ENCODE data around the gene TCEA2.

The TCEA2 gene

GRCh38 chr20:64079273-64080012, 16.4 kb downstream of the TCEA2 start, which contains the start of gene RGS19:
Gene RGS19 (minus strand): TSS chr20:64079518. CDS start chr20:64076886, 2,632 bp downstream.
- DNase-seq (ENCODE audit: low spot score): peak; percentile 97
- no peak for TF ChIP-seq CTCF (IDR thresholded peaks at IDR 0.05; ENCODE audit: extremely low read depth, missing control alignments)

- DNase-seq (ENCODE audit: low spot score): no peak
- no peak for TF ChIP-seq CTCF (IDR thresholded peaks at IDR 0.05; ENCODE audit: extremely low read depth, missing control alignments)
Measured at GRCh38 chr20:64080013-64080812, 17.2 kb downstream of the TCEA2 start, which contains the start of gene OPRL1. Gene OPRL1 (plus strand): TSS chr20:64080082. CDS start chr20:64092721, 12,639 bp downstream.

GRCh38 chr20:64080813-64081623, 18.0 kb downstream of the TCEA2 start:
- no peak for TF ChIP-seq CTCF (IDR thresholded peaks at IDR 0.05; ENCODE audit: extremely low read depth, missing control alignments)
- DNase-seq (ENCODE audit: low spot score): no peak

- no peak for DNase-seq (ENCODE audit: low spot score)
- no peak for TF ChIP-seq CTCF (IDR thresholded peaks at IDR 0.05; ENCODE audit: extremely low read depth, missing control alignments)
Measured at GRCh38 chr20:64081624-64081964, 18.6 kb downstream of the TCEA2 start.

- TF ChIP-seq CTCF (IDR thresholded peaks at IDR 0.05; ENCODE audit: extremely low read depth, missing control alignments): no peak
- no peak for DNase-seq (ENCODE audit: low spot score)
Measured at GRCh38 chr20:64082126-64082731, 19.2 kb downstream of the TCEA2 start.

- no peak for DNase-seq (ENCODE audit: low spot score)
- no peak for TF ChIP-seq CTCF (IDR thresholded peaks at IDR 0.05; ENCODE audit: extremely low read depth, missing control alignments)
Measured at GRCh38 chr20:64082820-64083377, 19.9 kb downstream of the TCEA2 start.
